Eye (tissue), 1 donor: ENCODE measurements around the gene SORL1.
"Not testable (repeated sequence)": the region's sequence is repeated elsewhere in the genome, so short reads cannot be mapped to it uniquely, and the experiment has no call there.

Experiments used
- DNase-seq: peaks from one replicate; pipeline ENCODE4 v3.0.0-alpha.2; 2015

The SORL1 gene

GRCh38 chr11:121636081-121636799, 184.1 kb downstream of the SORL1 start:
- DNase-seq = no peak

- DNase-seq = no peak
Measured at GRCh38 chr11:121636800-121637176, 184.7 kb downstream of the SORL1 start.

GRCh38 chr11:121637587-121637986, 185.5 kb downstream of the SORL1 start:
- DNase-seq = not testable (repeated sequence)

GRCh38 chr11:121643479-121644186, 191.5 kb downstream of the SORL1 start:
- no peak for DNase-seq

GRCh38 chr11:121644187-121644512, 192.0 kb downstream of the SORL1 start:
- no peak for DNase-seq

GRCh38 chr11:121645001-121645400, 192.9 kb downstream of the SORL1 start:
- DNase-seq = no peak

GRCh38 chr11:121645596-121645995, 193.5 kb downstream of the SORL1 start:
- DNase-seq = no peak

- DNase-seq = no peak
Measured at GRCh38 chr11:121648306-121648705, 196.2 kb downstream of the SORL1 start.

- no peak for DNase-seq
Measured at GRCh38 chr11:121649798-121650197, 197.7 kb downstream of the SORL1 start.

- no peak for DNase-seq
Measured at GRCh38 chr11:121650351-121651256, 198.5 kb downstream of the SORL1 start.

- no peak for DNase-seq
Measured at GRCh38 chr11:121651257-121651605, 199.1 kb downstream of the SORL1 start.

- peak; percentile 91 for DNase-seq
Measured at GRCh38 chr11:121652971-121653370, 200.9 kb downstream of the SORL1 start.

GRCh38 chr11:121654259-121654842, 202.2 kb downstream of the SORL1 start:
- peak; percentile 34 for DNase-seq

GRCh38 chr11:121654843-121655536, 202.9 kb downstream of the SORL1 start:
- DNase-seq = no peak

GRCh38 chr11:121655537-121656327, 203.6 kb downstream of the SORL1 start:
- DNase-seq = peak; percentile 97

GRCh38 chr11:121656328-121657090, 204.4 kb downstream of the SORL1 start:
- DNase-seq = no peak

GRCh38 chr11:121657146-121657545, 205.0 kb downstream of the SORL1 start:
- peak; percentile 37 for DNase-seq

GRCh38 chr11:121659811-121660210, 207.7 kb downstream of the SORL1 start:
- DNase-seq = no peak

GRCh38 chr11:121661880-121662486, 209.9 kb downstream of the SORL1 start:
- peak; percentile 35 for DNase-seq

- DNase-seq = no peak
Measured at GRCh38 chr11:121664144-121664543, 212.0 kb downstream of the SORL1 start.
